GM12892 (cell line): ENCODE results near the gene TMEM134.
A peak's percentile ranks its signal among the peaks of the same experiment; 100 is the strongest.

Source experiments
- POLR2A ChIP-seq: IDR thresholded peaks from 2 replicates; pipeline ENCODE4 v1.6.1; 2011; ENCODE audit warnings: low read depth, low read length, control low read depth
- POLR2AphosphoS5 ChIP-seq: IDR thresholded peaks from 2 replicates; pipeline ENCODE4 v1.6.1; 2011; ENCODE audit warnings: low read depth, low read length, control low read depth

DNA sequence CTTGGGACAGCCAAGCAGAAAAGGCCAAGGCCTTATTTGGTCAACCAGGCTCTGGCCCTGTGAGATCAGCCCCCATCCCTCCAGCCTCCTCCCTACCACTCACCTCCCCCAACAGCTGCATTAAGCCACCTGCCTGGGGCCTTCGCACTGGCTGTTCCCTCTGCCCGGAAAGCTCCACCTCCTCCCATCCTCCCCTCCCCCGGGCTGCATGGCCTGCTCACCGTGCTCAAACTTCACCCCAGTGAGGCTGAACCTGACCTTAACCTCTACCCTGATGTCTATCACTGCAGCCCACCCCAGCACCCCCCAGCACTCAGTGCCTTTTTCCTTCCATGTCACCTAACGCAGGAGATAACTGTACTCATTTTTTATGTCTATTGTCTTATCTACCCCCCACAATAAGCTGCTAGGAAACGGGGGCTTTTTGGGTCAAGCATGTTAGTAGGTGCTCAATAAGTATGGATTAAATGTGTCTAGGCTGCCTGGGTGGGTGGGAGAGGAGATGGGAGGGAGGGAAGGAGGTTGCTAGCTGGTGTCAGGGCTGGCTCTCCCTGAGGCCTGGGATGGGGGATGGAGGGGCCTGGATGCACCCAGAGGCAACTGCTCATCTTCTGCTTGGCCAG lies 32.5 kb downstream of the TMEM134 start:
- TF ChIP-seq POLR2AphosphoS5: peak; percentile 73
- TF ChIP-seq POLR2A: no peak; the same call in 1 of the 2 replicates
